ENCODE results near the gene HSD17B3. TPM values are rescaled to one million over a fixed set of nuclear protein-coding genes. Genes with fewer than 3 reads are reported as not detected.
"Not testable (repeated sequence)": the region's sequence is repeated elsewhere in the genome, so short reads cannot be mapped to it uniquely, and the experiment has no call there.

HSD17B3 gene
- total RNA-seq, 1 donor from 2014 or later = 3.2 TPM

DNA sequence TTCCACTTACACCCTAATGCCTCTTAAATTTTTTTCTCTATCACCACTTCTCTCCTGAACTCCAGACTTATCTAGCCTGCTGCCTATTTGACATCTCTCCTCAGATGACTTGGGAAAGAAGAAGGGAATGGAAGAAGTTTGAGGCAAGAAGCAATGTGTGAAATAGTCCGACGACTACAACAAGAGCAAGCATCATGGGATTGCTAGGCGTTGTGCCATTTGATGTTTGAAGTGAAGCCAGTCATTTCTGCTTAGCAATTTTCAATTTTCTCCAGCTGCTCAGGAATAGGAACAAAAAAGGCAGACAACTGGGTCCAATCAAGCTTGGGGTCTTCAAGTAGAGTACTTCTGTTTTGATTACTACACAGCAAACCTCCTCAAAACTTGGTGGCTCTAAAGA lies 106.4 kb downstream of the HSD17B3 start:
- no peak for DNase-seq (ENCODE audit: low spot score)

DNA sequence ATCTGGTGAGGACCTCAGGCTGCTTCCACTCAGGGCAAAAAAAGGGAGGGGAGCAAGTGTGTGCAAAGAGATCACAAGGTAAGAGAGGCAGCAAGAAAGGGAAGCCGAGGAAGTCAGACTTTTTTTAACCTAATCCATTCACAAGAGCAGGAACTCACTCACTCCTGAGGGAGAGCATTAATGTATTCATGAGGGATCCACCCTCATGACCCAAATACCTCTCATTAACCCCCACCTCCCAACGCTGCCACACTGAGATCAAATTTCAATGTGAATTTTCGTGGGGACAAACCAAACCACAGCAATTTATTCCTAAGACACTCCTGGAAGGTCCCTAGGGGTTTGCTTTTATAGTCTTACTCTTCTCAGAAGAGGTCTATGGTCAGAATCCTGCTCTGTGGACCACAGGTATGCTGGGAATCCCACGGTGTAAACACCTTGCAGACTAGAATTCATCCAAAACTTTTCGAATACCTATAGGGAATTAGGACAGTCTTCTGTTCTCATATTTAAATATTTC lies 108.7 kb downstream of the HSD17B3 start:
- DNase-seq (ENCODE audit: low spot score) = no peak

DNA sequence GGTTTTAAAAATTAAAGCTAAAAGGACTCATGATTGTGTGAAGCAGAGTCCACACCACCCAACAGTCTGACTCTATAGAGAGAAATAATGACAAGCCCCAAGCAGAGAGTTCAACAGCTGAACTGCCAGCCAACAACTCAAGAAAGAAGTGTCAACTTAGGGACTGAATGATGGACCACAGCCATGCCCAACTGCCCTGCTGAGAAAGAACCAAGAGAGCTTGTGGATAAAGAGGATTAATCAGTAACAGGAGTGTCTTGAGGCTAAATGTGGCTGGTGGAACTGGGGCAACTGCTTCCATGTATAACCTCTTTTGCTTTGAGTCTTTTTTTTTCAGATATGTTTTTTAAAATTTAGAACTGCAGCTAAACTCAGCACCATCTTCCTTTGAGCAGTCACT lies 109.3 kb downstream of the HSD17B3 start:
- no peak for DNase-seq (ENCODE audit: low spot score)

DNA sequence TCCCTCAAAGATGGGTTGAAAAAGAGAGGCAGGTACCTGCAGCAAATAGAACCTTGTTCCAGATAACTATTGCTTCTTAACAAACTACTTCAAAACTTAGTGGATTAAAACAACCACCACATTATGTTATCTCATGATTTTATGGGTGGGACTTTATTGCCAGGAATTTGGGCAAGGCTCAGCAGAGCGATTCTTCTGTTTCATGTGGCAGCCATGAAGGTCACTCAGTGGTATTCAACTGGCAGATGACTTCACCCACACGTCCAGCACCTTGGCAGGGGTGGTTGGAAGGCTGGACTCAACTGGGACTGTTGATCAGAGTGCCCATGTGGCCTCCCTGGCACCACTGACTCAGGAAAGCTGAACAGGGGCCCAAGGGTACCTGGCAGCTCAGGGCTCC lies 112.0 kb downstream of the HSD17B3 start:
- no peak for DNase-seq (ENCODE audit: low spot score)

DNA sequence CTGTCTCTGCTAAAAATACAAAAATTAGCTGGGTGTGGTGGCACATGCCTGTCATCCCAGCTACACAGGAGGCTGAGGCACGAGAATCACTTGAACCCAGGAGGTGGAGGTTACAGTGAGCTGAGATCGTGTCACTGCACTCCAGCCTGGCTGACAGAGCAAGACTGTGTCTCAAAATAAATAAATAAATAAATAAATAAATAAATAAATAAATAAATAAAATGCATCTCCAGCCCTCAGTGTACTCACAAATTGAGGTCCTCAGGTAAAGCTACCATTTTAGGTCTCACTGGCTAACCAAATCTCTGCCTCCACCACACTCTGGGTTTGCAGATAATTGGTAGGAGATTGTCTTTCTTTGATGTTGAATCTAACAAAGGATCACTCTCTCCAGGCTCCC lies 112.4 kb downstream of the HSD17B3 start:
- DNase-seq (ENCODE audit: low spot score) = not testable (repeated sequence)

DNA sequence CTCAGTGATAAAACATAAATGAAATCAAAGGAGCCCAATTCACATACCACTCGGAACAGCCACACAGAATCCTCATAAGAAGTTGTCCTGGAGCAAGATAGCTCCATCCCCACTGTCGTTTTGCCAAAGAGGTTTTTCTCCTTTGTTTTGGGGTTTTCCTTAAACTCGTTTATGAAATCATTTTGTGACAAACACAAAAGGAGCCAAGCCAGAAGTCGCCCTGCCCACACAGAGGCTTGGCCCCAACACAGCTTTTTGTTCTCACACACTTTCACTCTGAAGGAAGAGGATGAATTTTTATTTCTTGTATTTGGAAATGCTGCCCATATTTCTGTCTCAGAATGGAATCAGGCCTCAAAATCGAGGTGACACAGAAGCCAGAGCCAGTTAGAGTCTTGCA lies 113.4 kb downstream of the HSD17B3 start:
- DNase-seq (ENCODE audit: low spot score) = no peak

DNA sequence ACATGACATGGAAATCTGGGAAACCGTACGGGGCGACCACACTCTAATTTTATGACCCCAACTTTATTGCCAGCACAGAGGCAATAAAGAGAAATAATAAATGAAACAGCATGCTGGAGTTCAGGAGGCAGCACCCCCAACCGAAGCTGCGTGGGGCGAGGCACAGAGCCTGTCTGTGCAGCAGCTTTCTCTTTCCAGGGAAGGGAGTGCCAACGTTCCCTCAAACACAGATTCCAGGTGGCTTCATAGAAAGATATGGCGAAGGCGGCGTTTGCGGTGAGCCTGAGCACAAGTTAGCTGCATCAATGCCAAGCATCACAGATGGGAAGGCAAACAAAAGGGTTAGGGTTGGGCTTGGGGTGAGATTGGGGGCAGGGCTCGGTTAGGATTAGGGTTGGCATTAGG lies 114.8 kb downstream of the HSD17B3 start:
- no peak for DNase-seq (ENCODE audit: low spot score)

DNA sequence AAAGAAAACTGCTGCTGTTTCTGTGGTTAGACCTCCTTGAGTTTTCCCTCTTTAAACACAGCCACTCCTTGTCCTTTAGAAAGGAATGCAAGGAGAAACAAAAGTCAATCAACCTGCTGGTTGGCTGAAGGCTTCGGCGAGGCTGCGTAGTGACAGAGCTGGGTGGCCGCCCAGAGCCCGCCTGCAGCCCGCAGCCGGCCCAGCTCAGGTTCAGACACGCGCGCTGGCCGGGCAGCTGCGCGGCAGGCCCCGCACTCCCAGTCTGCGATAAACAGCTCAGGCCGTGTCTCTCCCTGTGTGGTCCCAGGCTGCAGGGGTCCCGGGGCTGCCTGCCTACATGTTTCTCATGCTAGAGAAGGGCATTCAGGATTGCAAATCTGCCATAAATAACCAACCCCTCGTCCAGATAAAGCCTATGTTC lies 115.4 kb downstream of the HSD17B3 start:
- DNase-seq (ENCODE audit: low spot score) = peak; percentile 53

DNA sequence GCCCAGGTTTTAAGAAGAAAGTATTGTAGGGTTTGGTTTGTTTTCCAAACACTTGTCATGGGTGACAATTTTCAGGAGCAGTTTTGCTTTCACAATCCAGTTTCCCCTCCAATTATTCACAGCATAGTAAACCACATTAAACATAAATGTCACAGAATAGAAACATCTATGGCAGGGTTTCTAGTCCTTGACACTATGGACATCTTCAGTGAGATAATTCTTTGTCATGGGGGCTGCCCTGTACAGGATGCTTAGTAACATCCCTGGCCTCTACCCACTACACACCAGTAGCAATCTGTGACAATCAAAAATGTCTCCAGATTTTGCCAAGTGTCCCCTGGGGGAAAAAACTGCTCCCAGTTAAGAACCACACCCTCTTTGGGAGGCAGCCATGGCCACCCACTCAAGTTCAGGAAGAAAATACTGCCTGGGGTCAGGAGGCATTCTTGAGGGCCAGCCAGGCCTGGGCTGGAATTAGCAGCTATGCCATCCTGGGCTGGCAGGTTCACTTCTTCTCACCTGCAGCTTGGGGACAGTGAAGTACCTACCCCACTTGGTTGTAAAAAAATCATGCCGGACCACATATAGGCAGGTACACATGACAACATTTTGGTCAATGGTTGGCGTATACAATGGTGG lies 116.3 kb downstream of the HSD17B3 start:
- DNase-seq (ENCODE audit: low spot score) = no peak

Other genes with a start within 250 kb of the HSD17B3 start
- gene SLC35D2, start 81.5 kb upstream of the HSD17B3 start, total RNA-seq = 70.0 TPM
- gene ZNF367, start 116.2 kb upstream of the HSD17B3 start, total RNA-seq = 2.2 TPM
- gene HABP4, start 148.0 kb upstream of the HSD17B3 start, total RNA-seq = 17.4 TPM